Sigmoid colon (tissue), 7 donors: ENCODE measurements around the gene VGLL4. TPM values are rescaled to one million over a fixed set of nuclear protein-coding genes. Genes with fewer than 3 reads are reported as not detected.

ENCODE experiments used
- DNase-seq: peaks from one replicate; pipeline ENCODE4 v3.0.0-alpha.2; 2019
- H3K27ac ChIP-seq, 4 donors: fragments of 200-600 bp; sonication (generic); one replicate each; pipeline ENCODE4 v1.5.1; 2016 to 2019; ENCODE audit warnings: mild to moderate bottlenecking in 1 of 4
- H3K27me3 ChIP-seq, 3 donors: fragments of 200-600 bp; sonication (generic); one replicate each; pipeline ENCODE4 v1.5.1; 2019; ENCODE audit warnings: mild to moderate bottlenecking in 1 of 3
- H3K36me3 ChIP-seq, 4 donors: fragments of 200-600 bp; sonication (generic); one replicate each; pipeline ENCODE4 v1.5.1; 2016 to 2019
- H3K4me1 ChIP-seq, 4 donors: fragments of 200-600 bp; sonication (generic); one replicate each; pipeline ENCODE4 v1.5.1; 2017 to 2019
- H3K4me3 ChIP-seq, 4 donors: fragments of 200-600 bp; sonication (generic); one replicate each; pipeline ENCODE4 v1.5.1; 2017 to 2019; ENCODE audit warnings: mild to moderate bottlenecking in 2 of 4, moderate library complexity in 1 of 4
- H3K9me3 ChIP-seq, 4 donors: fragments of 200-600 bp in 3 of 4; sonication (generic) in 3 of 4; one replicate each; pipeline versions ENCODE4 v1.5.1 to v1.6.1; 2013 to 2019
- EP300 ChIP-seq, 4 donors: sonication (generic); formaldehyde crosslinking; IDR thresholded peaks; one replicate each; pipeline ENCODE4 v1.6.1; 2017; ENCODE audit warnings: antibody characterized with exemption in 4 of 4
- POLR2A ChIP-seq, 2 donors: fragments of 450-650 bp; IDR thresholded peaks; one replicate each; pipeline ENCODE4 v1.6.1; 2016; ENCODE audit warnings: antibody characterized with exemption in 2 of 2, mild to moderate bottlenecking in 2 of 2, moderate library complexity in 2 of 2
- POLR2AphosphoS5 ChIP-seq, 4 donors: sonication (generic); formaldehyde crosslinking; IDR thresholded peaks; one replicate each; pipeline ENCODE4 v1.6.1; 2017; ENCODE audit warnings: antibody characterized with exemption in 4 of 4
- WGBS, 2 donors: extraction: QIAGEN DNeasy Blood & Tissue Kit; methylation state at CpG; one replicate each; pipeline ENCODE4 v1.1.7; 2013; 5-methylcytosine and 5-hydroxymethylcytosine counted together
- intact Hi-C: fragments of 100-400 bp; cut with DNase I; formaldehyde crosslinking; loops from one replicate; pipeline ENCODE4 v1.15.1; 2023
- polyA plus RNA-seq, 3 donors: library from polyadenylated mRNA; stranded (reverse); fragments of 200-250 nt; gene quantifications; one replicate each; pipeline ENCODE4 v1.2.3, GENCODE V29; 2013
- total RNA-seq, 4 donors: library from RNA; depleted of rRNA; stranded (reverse); fragments of >200 nt; gene quantifications; one replicate each; pipeline ENCODE4 v1.1.0, GENCODE V29; 2016
- TF ChIP-seq, protein P1 (sequence below), 4 experiments: fragments of 450-650 bp in 3 of 4; fragments of 200-600 bp in 1 of 4; IDR thresholded peaks; one replicate each; pipeline ENCODE4 v1.5.1; 2016 to 2019; ENCODE audit warnings: antibody characterized with exemption in 4 of 4, mild to moderate bottlenecking in 3 of 4, moderate library complexity in 2 of 4
- donor health status: healthy with polysubstance abuse.
- donor health status: Bipolar disorder and iron deficiency.
- donor health status: healthy.

The VGLL4 gene
- total and polyA plus RNA-seq, 7 donors = 26.4 to 56.5 (median 41.5) TPM

GRCh38 chr3:11534793-11535101 lies 109.0 kb downstream of the VGLL4 start:
- no peak overlapping the region for H3K4me3 ChIP-seq
- WGBS, 2 donors = 96 to 98% methylated on average over 7 of the region's 7 CpGs
- intact Hi-C loops = no loop called here
- H3K36me3 ChIP-seq = no peaks in the 10 kb centered on the region
- TF ChIP-seq EP300 (IDR thresholded peaks at IDR 0.05) (no peak), POLR2A (IDR thresholded peaks at IDR 0.05) (no peak)
- TF ChIP-seq, protein P1, sequence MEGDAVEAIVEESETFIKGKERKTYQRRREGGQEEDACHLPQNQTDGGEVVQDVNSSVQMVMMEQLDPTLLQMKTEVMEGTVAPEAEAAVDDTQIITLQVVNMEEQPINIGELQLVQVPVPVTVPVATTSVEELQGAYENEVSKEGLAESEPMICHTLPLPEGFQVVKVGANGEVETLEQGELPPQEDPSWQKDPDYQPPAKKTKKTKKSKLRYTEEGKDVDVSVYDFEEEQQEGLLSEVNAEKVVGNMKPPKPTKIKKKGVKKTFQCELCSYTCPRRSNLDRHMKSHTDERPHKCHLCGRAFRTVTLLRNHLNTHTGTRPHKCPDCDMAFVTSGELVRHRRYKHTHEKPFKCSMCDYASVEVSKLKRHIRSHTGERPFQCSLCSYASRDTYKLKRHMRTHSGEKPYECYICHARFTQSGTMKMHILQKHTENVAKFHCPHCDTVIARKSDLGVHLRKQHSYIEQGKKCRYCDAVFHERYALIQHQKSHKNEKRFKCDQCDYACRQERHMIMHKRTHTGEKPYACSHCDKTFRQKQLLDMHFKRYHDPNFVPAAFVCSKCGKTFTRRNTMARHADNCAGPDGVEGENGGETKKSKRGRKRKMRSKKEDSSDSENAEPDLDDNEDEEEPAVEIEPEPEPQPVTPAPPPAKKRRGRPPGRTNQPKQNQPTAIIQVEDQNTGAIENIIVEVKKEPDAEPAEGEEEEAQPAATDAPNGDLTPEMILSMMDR (IDR thresholded peaks at IDR 0.05) = no peak
- H3K9me3 ChIP-seq = no peaks in the 10 kb centered on the region
- no peaks in the 10 kb centered on the region for H3K27me3 ChIP-seq
- H3K4me1 ChIP-seq = peaks cover 0 to 17% (median 13%) of the 10 kb centered on the region in 4 donors
- no peak for DNase-seq
- H3K27ac ChIP-seq = no peak overlapping the region

- no peaks in the 10 kb centered on the region for H3K27me3 ChIP-seq
- no peaks in the 10 kb centered on the region for H3K36me3 ChIP-seq
- H3K9me3 ChIP-seq = no peaks in the 10 kb centered on the region
- H3K4me3 ChIP-seq = no peak overlapping the region
- TF ChIP-seq POLR2AphosphoS5 (IDR thresholded peaks at IDR 0.05) (no peak), POLR2A (IDR thresholded peaks at IDR 0.05) (no peak), EP300 (IDR thresholded peaks at IDR 0.05) (no peak)
- TF ChIP-seq, protein P1 (IDR thresholded peaks at IDR 0.05) = no peak
- peaks cover 0 to 22% (median 16%) of the 10 kb centered on the region in 4 donors for H3K4me1 ChIP-seq
- DNase-seq = peak; percentile 56
- intact Hi-C loops = no loop called here
- H3K27ac ChIP-seq = no peak overlapping the region
- 92 to 95% methylated on average over 21 of the region's 21 CpGs for WGBS, 2 donors
Measured at GRCh38 chr3:11534011-11534792, 109.5 kb downstream of the VGLL4 start.

GRCh38 chr3:11532931-11533391 lies 110.8 kb downstream of the VGLL4 start:
- intact Hi-C loops = no loop called here
- 94 to 96% methylated on average over 9 of the region's 9 CpGs for WGBS, 2 donors
- Histone ChIP-seq H3K27me3 (no peaks in the 10 kb centered on the region), H3K36me3 (no peaks in the 10 kb centered on the region), H3K9me3 (no peaks in the 10 kb centered on the region), H3K27ac (no peak overlapping the region), H3K4me1 (peaks cover 0 to 25% (median 17%) of the 10 kb centered on the region in 4 donors), H3K4me3 (no peak overlapping the region)
- TF ChIP-seq POLR2AphosphoS5 (IDR thresholded peaks at IDR 0.05) (no peak), EP300 (IDR thresholded peaks at IDR 0.05) (no peak), POLR2A (IDR thresholded peaks at IDR 0.05) (no peak)
- TF ChIP-seq, protein P1 (IDR thresholded peaks at IDR 0.05) = no peak
- DNase-seq = peak; percentile 59

DNA sequence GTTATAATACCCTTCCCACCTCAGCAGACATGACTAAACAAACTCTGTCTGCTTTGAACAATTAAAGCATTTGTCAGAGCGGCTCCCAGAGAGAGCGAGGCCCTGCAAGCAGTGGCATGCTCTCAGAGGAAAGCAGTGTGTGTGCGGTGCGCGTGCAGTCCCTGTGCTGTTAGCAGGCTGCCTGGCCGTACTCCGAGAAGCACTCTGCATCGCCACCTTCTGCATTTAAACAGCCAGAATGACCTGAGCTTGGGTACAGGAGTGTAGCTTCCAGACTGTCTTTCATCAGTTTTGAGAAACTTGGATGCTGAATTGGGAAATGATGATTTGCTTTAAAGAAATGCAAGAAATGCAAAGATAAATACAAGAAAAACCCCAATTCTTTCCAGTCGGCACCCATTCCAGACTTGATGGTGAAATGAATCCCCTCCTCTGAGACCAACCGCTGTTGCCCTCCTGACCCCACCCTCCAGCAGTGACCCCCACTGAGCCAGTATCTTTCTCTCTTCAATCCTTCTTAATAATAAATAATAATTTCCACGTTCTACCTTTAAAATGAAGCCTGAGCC lies 113.5 kb downstream of the VGLL4 start:
- intact Hi-C loops = no loop called here
- DNase-seq = peak; percentile 83
- H3K27ac ChIP-seq = peak overlapping the region in 3 of 4 donors; percentile 6 to 60 (median 24)

More for the DNA sequence above, 113.5 kb downstream of the VGLL4 start:
- WGBS, 2 donors = 85 to 89% methylated on average over 11 of the region's 11 CpGs
- Histone ChIP-seq H3K9me3 (no peaks in the 10 kb centered on the region), H3K27me3 (no peaks in the 10 kb centered on the region), H3K4me3 (no peak overlapping the region), H3K4me1 (peaks cover 0 to 25% (median 17%) of the 10 kb centered on the region in 4 donors), H3K36me3 (no peaks in the 10 kb centered on the region)
- TF ChIP-seq, protein P1 (IDR thresholded peaks at IDR 0.05) = no peak
- TF ChIP-seq POLR2AphosphoS5 (IDR thresholded peaks at IDR 0.05) = peak in 2 of 4 donors; percentile 8 to 10
